DMS 273 (cell line): ENCODE data around the gene FMN1.
A peak's percentile ranks its signal among the peaks of the same experiment; 100 is the strongest.

ENCODE experiments used
- DNase-seq: peaks from one replicate; lab custom pipeline; 2025; ENCODE audit not compliant: unreplicated experiment; lab: John Stamatoyannopoulos, UW

Gene FMN1

DNA sequence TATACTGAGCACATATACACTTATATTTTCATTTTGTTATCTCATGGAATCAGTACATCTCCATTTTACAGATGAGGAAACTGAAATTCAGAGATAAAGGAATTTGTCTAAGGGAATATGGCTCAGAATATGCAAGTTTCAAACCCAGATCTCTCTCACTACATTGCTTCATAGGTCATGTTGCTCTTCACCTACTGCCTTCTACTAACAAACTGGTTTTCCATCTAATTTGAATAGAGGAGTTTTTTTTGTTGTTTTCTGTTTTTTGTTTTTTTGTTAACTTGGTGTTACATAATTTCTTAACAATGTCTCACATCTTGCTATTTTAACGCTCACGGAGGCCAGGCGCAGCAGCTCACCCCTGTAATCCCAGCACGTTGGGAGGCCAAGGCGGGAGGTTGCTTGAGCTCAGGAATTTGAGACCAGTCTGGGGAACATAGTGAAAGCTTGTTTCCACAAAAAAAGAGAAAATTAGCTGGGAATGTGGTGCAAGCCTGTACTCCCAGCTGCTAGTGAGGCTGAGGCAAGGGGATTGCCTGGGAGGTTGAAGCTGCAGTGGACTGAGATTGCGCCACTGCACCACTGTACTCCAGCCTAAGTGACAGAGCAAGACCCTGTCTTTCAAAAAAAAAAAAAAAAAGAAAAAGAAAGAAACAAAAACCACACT lies 37.0 kb downstream of the FMN1 start:
- no peak for DNase-seq

DNA sequence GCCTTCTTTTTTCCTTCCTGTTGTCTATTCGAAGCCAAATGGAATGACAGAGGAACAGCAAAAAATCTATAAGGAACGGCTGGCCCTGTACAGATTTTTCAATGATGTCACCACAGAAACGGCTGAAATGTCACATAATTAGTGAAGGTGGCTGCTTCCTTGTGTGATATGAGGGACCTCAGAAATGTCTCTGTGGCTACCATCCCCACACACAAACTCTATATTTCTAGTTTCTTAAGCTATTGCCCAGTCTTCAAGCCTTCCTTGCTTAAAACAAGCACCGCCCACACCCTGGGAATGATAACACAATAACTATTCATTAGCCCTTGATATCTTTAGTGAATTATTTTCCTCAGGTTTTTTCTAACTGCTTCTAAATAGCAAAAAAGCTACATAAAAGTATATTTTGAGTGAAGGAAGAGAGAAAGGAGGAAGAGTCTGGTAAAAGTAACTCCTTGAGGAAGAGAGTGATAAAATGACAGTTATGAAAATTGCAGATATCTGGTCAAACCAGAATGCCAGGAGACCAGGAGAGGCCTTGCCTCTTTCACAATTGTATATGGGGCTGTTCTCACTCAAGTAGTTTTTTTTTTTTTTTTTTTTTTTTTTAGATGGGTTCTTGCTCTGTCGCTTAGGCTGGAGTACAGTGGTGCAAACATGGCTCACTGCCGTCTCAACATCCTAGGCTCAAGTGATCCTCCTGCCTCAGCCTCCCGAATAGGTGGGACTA lies 38.7 kb downstream of the FMN1 start:
- no peak for DNase-seq

DNA sequence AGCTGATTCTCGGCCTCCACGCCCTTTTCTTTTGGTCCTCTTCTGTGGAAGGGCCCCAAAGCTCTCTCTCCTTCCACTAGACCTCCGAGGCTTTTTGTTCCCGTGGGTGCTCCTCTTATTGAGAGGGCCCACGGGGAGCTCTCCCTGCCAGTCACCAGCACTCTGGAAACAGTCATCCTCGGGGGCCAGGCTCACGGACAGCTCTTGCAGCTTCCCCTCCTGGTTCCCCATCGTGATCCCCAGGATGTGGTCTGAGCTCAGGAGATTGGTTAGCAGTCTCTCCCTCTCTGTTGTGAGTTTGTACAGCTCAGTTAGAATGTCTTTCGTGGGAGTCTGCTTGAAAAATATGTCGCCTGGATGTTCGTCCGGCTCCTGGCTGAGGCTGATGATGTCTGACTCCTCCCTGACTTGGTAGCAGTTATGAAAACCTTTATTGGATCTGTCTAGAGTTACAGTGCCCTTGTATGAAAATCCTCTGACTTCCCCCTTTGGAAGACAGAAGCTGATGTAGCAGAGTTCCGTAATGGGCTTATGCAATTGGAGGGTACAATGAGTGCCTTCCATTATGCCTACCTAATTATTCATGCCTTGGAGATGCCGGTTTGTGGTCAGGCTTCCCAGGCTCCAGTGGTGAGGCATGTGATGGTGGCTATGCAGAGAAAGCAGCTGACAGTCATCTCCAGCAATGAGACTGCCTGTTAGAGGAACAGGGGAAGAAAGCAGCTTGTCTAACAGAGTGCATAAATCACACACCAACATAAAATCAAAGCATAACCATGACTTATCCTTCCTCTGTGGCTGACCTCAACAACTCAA lies 40.0 kb downstream of the FMN1 start:
- DNase-seq: no peak

DNA sequence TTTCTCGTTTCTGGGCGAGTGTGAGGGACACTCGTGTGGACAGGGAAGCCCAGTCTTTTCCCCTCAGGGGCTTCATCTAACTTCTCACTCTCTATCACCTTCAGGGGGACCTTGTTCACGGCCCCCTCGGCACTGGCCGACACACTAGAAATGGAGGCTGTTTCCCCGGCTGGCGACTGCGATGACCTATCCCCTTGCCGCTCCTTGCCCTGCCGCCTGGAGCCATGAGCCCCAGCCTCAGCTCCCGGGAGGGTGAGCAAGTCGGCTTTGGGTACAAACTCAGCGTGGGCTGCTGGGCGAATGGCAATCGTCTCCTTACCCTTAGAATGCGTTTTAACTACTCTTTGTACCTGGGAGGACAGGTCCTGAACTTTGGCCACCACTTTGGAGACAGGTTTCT lies 41.0 kb downstream of the FMN1 start:
- no peak for DNase-seq

DNA sequence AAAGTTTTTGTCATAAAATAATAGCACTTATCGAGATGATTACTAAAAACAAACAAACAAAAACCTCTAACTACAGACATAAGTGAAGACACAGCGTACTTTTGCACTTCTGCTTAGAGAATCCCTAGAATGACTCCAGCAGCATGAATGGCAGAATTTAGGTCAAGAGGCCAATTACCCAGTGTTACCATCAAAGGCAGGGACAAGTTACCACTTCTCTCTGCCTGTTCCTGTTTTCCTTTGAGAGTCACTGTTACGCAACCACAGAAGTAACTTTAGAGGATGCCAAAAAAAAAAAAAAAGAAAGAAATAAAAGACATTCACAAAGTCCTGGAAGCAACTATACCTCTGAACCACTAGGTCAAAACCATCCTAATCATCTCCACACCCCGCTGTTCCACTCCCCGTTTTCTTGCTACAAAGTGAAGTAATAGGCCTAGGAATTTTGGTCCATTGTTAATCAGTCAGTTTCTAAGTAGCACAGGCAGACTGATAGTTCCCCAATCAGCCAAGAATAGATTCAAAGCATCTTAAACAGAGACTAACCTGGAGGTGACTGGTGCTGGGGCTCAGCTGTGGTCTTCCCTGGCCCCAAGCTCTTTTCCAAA lies 41.9 kb downstream of the FMN1 start:
- DNase-seq: no peak

DNA sequence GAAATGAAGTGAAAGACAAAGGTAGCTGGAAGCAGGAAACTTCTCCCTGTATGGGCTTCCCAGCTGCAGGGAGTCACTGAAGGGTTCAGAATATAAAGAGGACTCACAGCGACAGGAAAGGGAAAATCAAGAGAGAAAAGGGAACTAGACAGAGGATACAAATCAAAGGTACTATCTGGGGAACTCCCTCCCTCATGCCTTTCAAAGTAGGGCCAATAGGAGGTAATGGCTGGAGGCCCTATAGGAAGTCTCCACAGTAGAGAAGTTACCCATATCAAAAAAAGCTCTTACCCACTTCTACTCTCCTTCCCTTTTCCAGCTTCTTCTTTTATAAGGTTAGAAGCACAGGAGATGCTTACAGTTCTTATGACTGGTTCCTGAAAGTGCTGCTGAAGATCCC lies 43.5 kb downstream of the FMN1 start:
- no peak for DNase-seq

DNA sequence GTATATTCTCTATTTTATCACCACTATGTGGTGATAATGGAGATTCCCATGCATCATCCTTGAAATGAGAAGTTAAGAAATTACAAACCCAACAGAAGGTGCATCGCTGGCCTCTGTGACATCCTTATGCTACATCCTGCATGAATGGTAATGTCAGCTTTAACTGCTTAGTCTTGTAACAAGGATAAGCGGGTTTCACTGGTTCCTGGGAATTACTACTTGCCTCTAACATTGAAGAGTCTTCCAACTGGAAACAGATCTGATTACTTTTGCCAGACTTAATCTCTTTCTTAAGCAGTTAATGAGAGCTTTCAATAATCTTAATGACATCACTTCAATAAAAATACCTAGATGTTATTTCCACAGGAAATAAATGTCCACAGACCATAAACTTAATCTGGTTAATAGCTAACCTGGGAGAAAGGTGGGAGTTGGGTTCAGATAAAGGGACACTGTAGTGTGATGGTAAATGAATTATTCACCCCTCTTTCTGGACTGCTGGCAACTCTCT lies 44.0 kb downstream of the FMN1 start:
- no peak for DNase-seq

DNA sequence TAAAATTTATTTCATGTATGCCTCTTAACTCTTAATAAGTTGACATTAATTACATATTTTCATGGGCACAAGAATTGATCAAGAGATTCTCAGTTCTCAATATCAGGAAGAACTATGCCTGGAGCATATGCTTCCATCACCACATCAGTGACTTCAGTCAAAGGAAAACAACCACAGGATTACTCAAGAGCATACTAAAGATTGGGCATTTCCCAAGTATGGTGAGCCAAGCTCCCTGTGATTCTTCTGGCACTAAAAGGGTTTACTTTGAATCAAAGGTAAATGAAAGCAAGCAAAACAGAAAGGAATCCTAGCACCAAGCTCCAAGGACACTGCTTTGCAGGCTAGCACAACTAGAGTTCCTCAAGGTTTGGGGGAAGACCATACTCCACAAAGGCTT lies 44.6 kb downstream of the FMN1 start:
- DNase-seq: no peak

DNA sequence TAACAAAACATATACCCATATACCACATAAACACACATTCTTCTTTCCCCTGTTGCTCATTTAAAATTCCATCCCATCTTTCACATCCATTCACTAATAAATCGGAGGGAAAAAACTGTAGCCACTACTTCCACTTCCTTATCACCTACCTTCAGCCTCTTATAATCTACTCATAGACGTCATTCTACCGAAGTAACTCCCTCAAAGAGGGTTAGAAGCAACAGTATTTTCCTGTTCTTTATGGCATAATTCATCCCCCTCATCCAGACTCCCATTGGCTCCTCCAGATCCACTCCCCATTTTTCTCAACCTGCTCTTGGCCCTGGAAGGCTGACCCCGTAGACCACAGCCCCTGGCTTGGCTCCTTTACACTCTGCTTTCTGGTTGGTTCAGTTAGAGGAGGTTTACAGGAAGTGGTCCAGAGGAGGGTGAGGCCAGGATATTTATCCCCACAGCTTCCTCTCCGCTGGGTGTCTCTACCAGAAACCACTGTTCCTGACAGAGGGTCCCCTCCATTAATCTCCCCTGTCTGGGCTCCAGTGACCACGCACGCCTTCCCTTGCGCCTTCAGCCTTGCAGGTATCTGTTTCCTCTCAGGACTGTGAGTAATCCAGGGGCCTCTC lies 46.3 kb downstream of the FMN1 start:
- no peak for DNase-seq

DNA sequence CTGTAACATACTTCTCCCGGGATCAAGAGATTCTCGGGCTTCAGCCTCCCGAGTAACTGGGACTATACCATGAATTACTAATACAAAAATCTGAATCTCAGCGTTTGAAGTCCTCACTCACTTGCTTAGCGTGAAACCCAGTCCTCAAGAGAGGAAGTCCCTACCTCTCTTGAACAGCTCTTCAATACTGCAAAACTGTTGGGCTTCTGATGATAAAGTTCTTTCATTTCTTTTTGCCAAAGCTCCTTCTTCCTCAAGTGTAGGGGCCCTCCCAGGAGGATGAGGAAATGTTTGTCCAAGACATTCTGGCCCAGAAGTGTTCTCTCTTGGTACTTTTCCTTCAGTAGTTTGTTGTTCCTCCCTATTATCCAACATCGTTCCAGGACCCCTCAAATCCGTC lies 48.5 kb downstream of the FMN1 start:
- DNase-seq: no peak

DNA sequence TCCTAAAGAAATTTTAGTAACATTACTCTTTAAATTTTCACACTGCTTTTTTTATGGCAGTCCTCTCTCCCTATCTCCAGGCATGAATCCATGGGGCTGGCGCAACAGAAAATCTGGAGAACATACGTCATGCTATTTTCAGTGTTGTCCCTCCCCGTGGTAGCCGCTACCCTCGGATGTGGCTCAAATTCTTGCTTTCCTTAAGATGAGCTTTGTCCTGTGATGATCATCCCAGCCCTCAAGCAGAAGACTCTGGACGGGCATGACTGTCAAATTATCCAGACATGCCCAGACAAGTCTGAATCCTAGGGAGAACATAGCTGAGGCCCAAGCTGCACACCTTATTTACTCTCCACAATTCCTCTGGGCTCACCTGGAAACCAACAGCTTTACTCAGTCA lies 49.1 kb downstream of the FMN1 start:
- no peak for DNase-seq

DNA sequence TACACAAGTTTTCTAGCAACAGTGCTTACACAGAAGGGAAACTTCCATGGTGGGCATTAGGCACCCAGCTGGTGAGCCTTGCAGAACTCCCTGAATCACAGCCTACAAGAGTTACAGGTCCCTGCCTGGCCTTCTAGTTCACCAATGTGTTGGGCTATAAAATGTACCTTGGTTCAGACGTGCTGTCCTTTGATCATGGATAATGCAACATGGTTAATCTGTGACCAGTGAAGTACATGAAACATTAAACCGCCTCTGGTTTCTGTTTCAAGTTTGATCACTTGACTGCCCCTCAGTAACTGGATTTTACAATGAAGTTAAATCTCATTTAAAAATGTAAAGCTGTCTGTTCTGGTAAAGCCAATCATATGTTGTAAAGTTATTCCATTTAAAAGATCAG lies 51.8 kb downstream of the FMN1 start:
- no peak for DNase-seq

DNA sequence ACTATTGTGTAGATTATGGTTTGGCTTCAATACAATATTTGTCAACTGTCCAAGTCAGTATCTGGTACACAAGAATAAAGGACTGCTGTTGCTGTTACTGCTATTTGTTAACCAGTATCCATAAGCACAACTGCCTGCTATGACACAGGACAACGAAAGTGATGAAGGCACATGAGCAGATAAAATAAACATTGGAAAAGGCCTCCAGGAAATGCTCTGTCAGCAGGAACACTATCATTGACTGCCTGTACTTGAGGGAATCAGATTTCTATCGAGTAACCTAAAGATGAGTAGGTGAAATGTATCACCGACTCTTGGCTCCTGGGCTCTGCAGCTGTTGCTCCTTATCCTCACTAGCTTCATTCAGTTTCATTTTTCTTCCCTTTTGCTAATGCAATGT lies 56.5 kb downstream of the FMN1 start:
- DNase-seq: no peak

DNA sequence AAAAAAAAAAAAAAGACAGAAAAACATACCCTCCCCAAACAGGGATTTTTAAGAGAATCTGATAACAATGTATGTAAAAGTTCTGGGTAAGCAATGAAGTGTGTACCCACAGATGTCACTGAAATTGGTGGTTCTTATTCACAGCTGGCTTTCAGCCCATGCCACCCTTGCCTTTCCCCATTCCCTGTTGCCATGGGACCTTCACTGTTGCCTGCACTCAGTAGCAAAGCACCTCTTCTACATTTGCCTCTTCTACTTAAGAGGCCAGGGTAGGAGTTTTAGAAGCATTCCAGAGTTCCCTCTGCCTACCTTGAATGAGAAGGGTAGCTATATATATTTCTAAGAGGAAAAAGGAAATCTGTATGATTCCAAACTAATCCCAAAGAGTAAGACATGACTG lies 57.4 kb downstream of the FMN1 start:
- DNase-seq: no peak

DNA sequence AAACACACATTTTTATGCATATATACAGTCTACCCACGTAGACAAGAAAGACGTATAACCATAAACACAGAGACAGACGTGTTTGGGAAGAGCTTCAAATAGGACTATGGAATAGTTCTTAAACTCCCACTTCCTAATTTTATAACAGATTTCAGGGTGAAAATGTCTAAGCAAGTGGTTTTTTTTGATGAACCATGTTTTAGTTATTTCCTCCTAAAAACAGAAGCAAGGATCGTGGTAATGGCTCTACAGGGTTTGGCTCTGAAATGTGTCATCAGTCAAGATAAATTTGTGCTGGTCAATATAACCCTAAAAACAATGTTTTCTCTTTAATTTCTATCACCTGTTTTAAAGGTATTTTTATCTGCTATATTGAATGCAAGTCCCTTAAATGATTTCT lies 58.2 kb downstream of the FMN1 start:
- no peak for DNase-seq

DNA sequence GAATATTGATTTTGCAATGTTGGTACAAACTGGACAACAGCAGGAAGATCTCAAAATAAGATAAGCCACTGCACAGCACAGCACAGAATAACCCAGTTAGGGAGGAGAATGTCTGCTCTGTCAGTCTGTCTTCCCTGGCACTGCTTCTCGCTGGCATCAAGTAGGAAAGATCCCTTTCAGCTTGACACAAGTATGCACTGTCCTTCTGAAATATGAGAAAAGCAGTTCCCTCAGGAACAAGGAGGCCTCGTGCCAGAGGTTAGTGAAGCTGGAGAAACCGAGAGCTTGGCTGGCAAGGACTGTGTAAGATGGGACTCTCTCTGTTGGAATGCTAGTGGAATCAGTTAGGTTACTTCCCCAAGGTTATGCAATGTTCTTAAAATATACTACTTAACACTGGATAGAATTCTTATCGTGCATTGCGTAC lies 59.1 kb downstream of the FMN1 start:
- DNase-seq: no peak

DNA sequence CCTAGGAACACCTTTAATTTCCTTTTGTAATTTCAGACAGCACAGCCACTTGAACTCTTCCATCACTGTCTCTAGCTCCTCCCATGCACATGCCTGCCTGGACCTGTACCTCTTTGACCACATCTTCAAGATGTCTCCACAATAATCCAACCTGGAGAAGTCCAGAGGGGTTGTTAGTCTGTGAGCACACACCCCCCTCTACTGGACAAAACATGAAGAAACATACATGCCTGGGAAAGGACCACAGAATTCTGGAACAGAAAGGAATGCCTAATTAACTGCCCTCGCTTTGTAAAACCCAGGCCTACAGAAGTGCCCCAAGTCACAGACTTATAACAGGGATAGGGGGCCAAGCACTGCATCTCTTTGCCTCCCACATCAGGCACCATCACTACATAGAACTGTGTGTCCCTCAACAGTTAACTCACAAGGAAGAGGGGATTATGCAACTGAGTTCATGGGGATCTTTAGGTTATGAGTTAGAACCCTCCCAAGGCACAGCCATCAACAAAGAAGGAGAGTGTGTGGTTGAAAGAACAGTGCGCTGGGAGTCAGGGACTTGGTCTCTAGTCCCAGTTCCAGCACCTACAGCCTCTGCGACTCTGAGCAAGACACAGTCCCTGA lies 61.7 kb downstream of the FMN1 start:
- peak; percentile 65 for DNase-seq

DNA sequence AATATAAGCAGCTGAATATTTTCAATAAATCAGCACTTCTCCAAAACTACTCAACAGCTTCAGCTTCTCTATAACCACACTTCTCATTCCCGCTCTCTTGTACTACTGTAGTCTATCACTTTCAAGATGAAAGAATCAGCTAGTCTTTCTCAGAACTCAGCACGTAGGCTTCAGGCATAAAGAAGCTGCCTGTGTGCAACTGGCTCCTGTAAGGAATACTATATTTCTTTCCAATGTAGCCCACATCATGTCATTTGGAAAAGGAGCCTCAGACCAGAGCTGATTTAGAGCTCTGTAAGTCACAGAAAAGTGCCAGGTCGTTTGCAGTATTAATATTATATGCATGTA lies 62.3 kb downstream of the FMN1 start:
- no peak for DNase-seq

DNA sequence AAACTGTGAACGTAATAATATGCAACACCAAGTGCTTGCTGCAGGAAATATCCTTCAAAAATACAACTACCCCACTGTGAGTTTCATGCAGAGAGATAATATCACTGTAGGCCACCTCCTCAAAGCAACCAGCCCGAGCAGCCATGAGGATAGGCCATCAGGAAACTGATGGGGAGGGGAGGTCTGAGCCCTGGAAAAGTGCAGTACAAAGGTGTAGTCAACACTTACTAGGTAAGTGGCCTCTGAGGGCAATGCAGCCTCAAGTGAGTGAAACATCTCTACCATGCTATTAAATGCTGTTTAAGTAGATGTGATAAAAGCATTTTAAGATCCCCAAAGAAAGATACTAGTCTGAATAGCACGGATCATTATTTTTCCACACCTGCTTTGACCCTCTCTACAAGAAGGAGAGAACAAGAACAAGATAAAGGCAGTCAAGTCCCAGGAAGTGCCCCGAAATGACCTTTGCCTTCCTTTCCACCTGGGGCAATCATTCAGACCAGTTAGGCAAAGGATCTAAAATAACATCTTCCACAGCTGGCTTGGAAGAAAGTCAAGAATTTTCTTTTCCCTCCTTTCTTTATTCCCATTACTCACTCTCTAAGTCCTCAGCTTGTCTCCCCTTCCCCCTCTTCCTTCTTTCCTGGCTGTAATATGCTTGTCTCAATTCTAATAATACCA lies 62.8 kb downstream of the FMN1 start:
- no peak for DNase-seq
